GM12801 (cell line): ENCODE data around the gene XYLT1.

ENCODE experiments used
- CTCF ChIP-seq: IDR thresholded peaks from one replicate; pipeline ENCODE4 v1.5.1; 2011; ENCODE audit warnings: control low read depth; ENCODE audit not compliant: insufficient read length; ENCODE audit errors: extremely low read depth

Gene XYLT1

GRCh38 chr16:17068524-17068923, 402.2 kb downstream of the XYLT1 start:
- no peak for TF ChIP-seq CTCF

- TF ChIP-seq CTCF: no peak
Observed at GRCh38 chr16:17067882-17068281, 402.9 kb downstream of the XYLT1 start.

- no peak for TF ChIP-seq CTCF
Observed at GRCh38 chr16:17063201-17064139, 407.3 kb downstream of the XYLT1 start.

- no peak for TF ChIP-seq CTCF
Observed at GRCh38 chr16:17062676-17063075, 408.1 kb downstream of the XYLT1 start.

- no peak for TF ChIP-seq CTCF
Observed at GRCh38 chr16:17061326-17061725, 409.4 kb downstream of the XYLT1 start.

GRCh38 chr16:17058471-17058870, 412.3 kb downstream of the XYLT1 start:
- TF ChIP-seq CTCF: no peak

- no peak for TF ChIP-seq CTCF
Observed at GRCh38 chr16:17056666-17057065, 414.1 kb downstream of the XYLT1 start.
